HG03103 (cell line): ENCODE measurements around the gene SKAP1.

Source experiments
- ATAC-seq: cut with Tn5 transposase; IDR thresholded peaks from one replicate; pipeline ENCODE4 v1.9.1; 2021; ENCODE audit warnings: low read depth; ENCODE audit not compliant: unreplicated experiment

Gene SKAP1

GRCh38 chr17:48429638-48430586, at the start of gene SKAP1:
TSS of gene SKAP1 (minus strand) at chr17:48430214.
- no peak for ATAC-seq

- no peak for ATAC-seq
Measured at GRCh38 chr17:48479014-48479402, 49.0 kb upstream of the SKAP1 start.

- peak; percentile 87 for ATAC-seq
Measured at GRCh38 chr17:48478224-48479013, 48.4 kb upstream of the SKAP1 start.

- no peak for ATAC-seq
Measured at GRCh38 chr17:48477221-48477620, 47.2 kb upstream of the SKAP1 start.

GRCh38 chr17:48472411-48473281, 42.6 kb upstream of the SKAP1 start:
- ATAC-seq: no peak

GRCh38 chr17:48471817-48472410, 41.9 kb upstream of the SKAP1 start:
- no peak for ATAC-seq

- ATAC-seq: no peak
Measured at GRCh38 chr17:48470388-48471034, 40.5 kb upstream of the SKAP1 start.

GRCh38 chr17:48469227-48469626, 39.2 kb upstream of the SKAP1 start:
- ATAC-seq: no peak

GRCh38 chr17:48468299-48468698, 38.3 kb upstream of the SKAP1 start:
- no peak for ATAC-seq

GRCh38 chr17:48465884-48466283, 35.9 kb upstream of the SKAP1 start:
- no peak for ATAC-seq

GRCh38 chr17:48463526-48463925, 33.5 kb upstream of the SKAP1 start:
- ATAC-seq: no peak

GRCh38 chr17:48462946-48463345, 32.9 kb upstream of the SKAP1 start:
- no peak for ATAC-seq

GRCh38 chr17:48460052-48460451, 30.0 kb upstream of the SKAP1 start:
- ATAC-seq: no peak

GRCh38 chr17:48459070-48459844, 29.2 kb upstream of the SKAP1 start:
- no peak for ATAC-seq

- ATAC-seq: no peak
Measured at GRCh38 chr17:48457080-48457836, 27.2 kb upstream of the SKAP1 start.

GRCh38 chr17:48456589-48456988, 26.6 kb upstream of the SKAP1 start:
- ATAC-seq: no peak

- no peak for ATAC-seq
Measured at GRCh38 chr17:48455791-48456190, 25.8 kb upstream of the SKAP1 start.

GRCh38 chr17:48453447-48453846, 23.4 kb upstream of the SKAP1 start:
- ATAC-seq: no peak
